Natural killer cell (primary cell): ENCODE data around the gene AJUBA. TPM values are rescaled to one million over a fixed set of nuclear protein-coding genes. Genes with fewer than 3 reads are reported as not detected.
"Not testable (repeated sequence)": the region's sequence is repeated elsewhere in the genome, so short reads cannot be mapped to it uniquely, and the experiment has no call there.

Experiments used
- ATAC-seq, 3 donors: fragments of 150-1000 bp in 2 of 3; fragments of 200-7000 bp in 1 of 3; cut with Tn5 transposase; 1 replicate in 1 of 3; 2 replicates in 2 of 3; pipeline ENCODE4 v1.10.0; 2021; ENCODE audit warnings: mild to moderate bottlenecking in 2 of 3, moderate library complexity in 2 of 3
- DNase-seq, 2 donors: peaks; one replicate each; pipeline versions ENCODE4 v3.0.0 to v3.0.0-alpha.2; 2013 to 2021; ENCODE audit warnings: mixed read lengths in 1 of 2
- H3K27ac ChIP-seq: one replicate; pipeline ENCODE4 v1.5.1; 2013; ENCODE audit warnings: mild to moderate bottlenecking, low read length
- H3K27me3 ChIP-seq: one replicate; pipeline ENCODE4 v1.6.1; 2013; ENCODE audit warnings: low read length; ENCODE audit not compliant: control insufficient read depth, insufficient read depth
- H3K36me3 ChIP-seq: one replicate; pipeline ENCODE4 v1.6.1; 2013; ENCODE audit warnings: low read length; ENCODE audit not compliant: control insufficient read depth, insufficient read depth
- H3K4me1 ChIP-seq: one replicate; pipeline ENCODE4 v1.6.1; 2013; ENCODE audit warnings: low read length; ENCODE audit not compliant: control insufficient read depth, insufficient read depth
- H3K4me3 ChIP-seq: one replicate; pipeline ENCODE4 v1.5.1; 2013; ENCODE audit warnings: low read length
- H3K9me3 ChIP-seq: one replicate; pipeline ENCODE4 v1.6.1; 2013; ENCODE audit warnings: low read length; ENCODE audit not compliant: control insufficient read depth, insufficient read depth
- H3K27ac Mint-ChIP-seq, 2 donors: one replicate each; pipeline ENCODE4 v1.8.0; 2022; ENCODE audit warnings: mild to moderate bottlenecking in 2 of 2, mixed read lengths in 2 of 2, moderate library complexity in 1 of 2
- H3K27me3 Mint-ChIP-seq, 2 donors: one replicate each; pipeline ENCODE4 v1.8.0; 2022; ENCODE audit warnings: low read depth in 2 of 2, mixed read lengths in 2 of 2
- H3K36me3 Mint-ChIP-seq: one replicate; pipeline ENCODE4 v1.8.0; 2022; ENCODE audit warnings: mixed read lengths
- H3K4me1 Mint-ChIP-seq, 2 donors: one replicate each; pipeline ENCODE4 v1.8.0; 2022; ENCODE audit warnings: mixed read lengths in 2 of 2
- H3K4me3 Mint-ChIP-seq: one replicate; pipeline ENCODE4 v1.8.0; 2022; ENCODE audit warnings: mild to moderate bottlenecking, moderate library complexity, mixed read lengths
- H3K9me3 Mint-ChIP-seq, 2 donors: one replicate each; pipeline ENCODE4 v1.8.0; 2022; ENCODE audit warnings: mixed read lengths in 2 of 2
- CTCF ChIP-seq: fragments of 200-600 bp; IDR thresholded peaks from one replicate; pipeline ENCODE4 v1.8.0; 2022; ENCODE audit warnings: antibody characterized with exemption
- WGBS: methylation state at CpG from one replicate; pipeline ENCODE4 v1.1.7; 2013; ENCODE audit warnings: missing lambda C conversion rate; ENCODE audit not compliant: insufficient coverage; 5-methylcytosine and 5-hydroxymethylcytosine counted together
- intact Hi-C: fragments of 100-400 bp; cut with micrococcal nuclease; formaldehyde crosslinking; loops from one replicate; pipeline ENCODE4 v1.14.2; 2022
- total RNA-seq, 4 donors: library from RNA; stranded (reverse); fragments of 120-200 nt in 1 of 4; gene quantifications; one replicate each; pipeline versions ENCODE4 v1.2.3 to v1.2.4, GENCODE V29; 2013 to 2022

Gene AJUBA
- total RNA-seq, 3 donors from 2014 or later (not counting 1 experiment from before 2014, with no cell fraction given): 0.45 to 0.61 (median 0.56) TPM

- intact Hi-C loops: no loop called here
- Mint-ChIP-seq H3K27me3 (no peaks in the 10 kb centered on the region), H3K4me1 (no peaks in the 10 kb centered on the region), H3K4me3 (no peak overlapping the region), H3K36me3 (no peaks in the 10 kb centered on the region), H3K9me3 (no peaks in the 10 kb centered on the region), H3K27ac (no peak overlapping the region)
- DNase-seq (no peak), ATAC-seq (no peak)
- no peaks in the 10 kb centered on the region for H3K36me3 ChIP-seq
- H3K4me3 ChIP-seq: no peak overlapping the region
- no peaks in the 10 kb centered on the region for H3K4me1 ChIP-seq
- 96% methylated on average over 3 of the region's 4 CpGs for WGBS
- H3K27ac ChIP-seq: no peak overlapping the region
- TF ChIP-seq CTCF: no peak
- no peaks in the 10 kb centered on the region for H3K9me3 ChIP-seq
- no peaks in the 10 kb centered on the region for H3K27me3 ChIP-seq
Observed at GRCh38 chr14:22966783-22967269, 15.5 kb downstream of the AJUBA start.

GRCh38 chr14:22965916-22966782 is 16.2 kb downstream of the AJUBA start:
- H3K4me3 Mint-ChIP-seq, H3K9me3 Mint-ChIP-seq, H3K4me3 ChIP-seq, H3K27ac Mint-ChIP-seq, H3K27ac ChIP-seq, H3K36me3 Mint-ChIP-seq, H3K9me3 ChIP-seq, H3K4me1 ChIP-seq, H3K27me3 Mint-ChIP-seq, H3K36me3 ChIP-seq, DNase-seq, ATAC-seq, H3K27me3 ChIP-seq, H3K4me1 Mint-ChIP-seq, intact Hi-C loops: not testable (repeated sequence)
- 84% methylated on average over 12 of the region's 15 CpGs for WGBS

GRCh38 chr14:22962061-22962676 is 20.2 kb downstream of the AJUBA start:
- Mint-ChIP-seq H3K27ac (no peak overlapping the region), H3K9me3 (no peaks in the 10 kb centered on the region), H3K36me3 (no peaks in the 10 kb centered on the region), H3K4me3 (no peak overlapping the region), H3K27me3 (no peaks in the 10 kb centered on the region), H3K4me1 (no peaks in the 10 kb centered on the region)
- WGBS: 96% methylated on average over 6 of the region's 6 CpGs
- no peak for ATAC-seq
- intact Hi-C loops: no loop called here
- Histone ChIP-seq H3K36me3 (no peaks in the 10 kb centered on the region), H3K27ac (no peak overlapping the region), H3K4me3 (no peak overlapping the region), H3K9me3 (no peaks in the 10 kb centered on the region), H3K4me1 (peaks cover 7% of the 10 kb centered on the region), H3K27me3 (no peaks in the 10 kb centered on the region)
- DNase-seq: no peak
- no peak for TF ChIP-seq CTCF
